Naive thymus-derived CD8-positive, alpha-beta T cell (primary cell): ENCODE measurements around the gene NOXA1. TPM values are rescaled to one million over a fixed set of nuclear protein-coding genes. Genes with fewer than 3 reads are reported as not detected.
A peak's percentile ranks its signal among the peaks of the same experiment; 100 is the strongest.

Experiments used
- ATAC-seq, 2 donors: fragments of 150-1000 bp; cut with Tn5 transposase in 1 of 2; sonication (Bioruptor Pico), chemical (Tn5 transposase) in 1 of 2; 1 replicate in 1 of 2; 2 replicates in 1 of 2; pipeline ENCODE4 v1.10.0; 2021; ENCODE audit warnings: mild to moderate bottlenecking in 2 of 2, moderate library complexity in 2 of 2
- POLR2A ChIA-PET: fragments of 350-600 bp; sonication (Branson Sonifier 250); formaldehyde crosslinking; loops from one replicate; lab custom pipeline; 2021; ENCODE audit warnings: antibody characterized with exemption; lab: Charles Lee
- DNase-seq, 10 donors: peaks; one replicate each; pipeline versions ENCODE4 v3.0.0 to v3.0.0-alpha.2; 2020 to 2022
- H3K27ac Mint-ChIP-seq, 10 donors: one replicate each; pipeline ENCODE4 v1.8.0; 2020 to 2022; ENCODE audit warnings: mild to moderate bottlenecking in 10 of 10, mixed read lengths in 10 of 10, moderate library complexity in 4 of 10, inconsistent platforms in 1 of 10
- H3K27me3 Mint-ChIP-seq, 5 donors: one replicate each; pipeline ENCODE4 v1.8.0; 2021 to 2022; ENCODE audit warnings: mixed read lengths in 5 of 5
- H3K36me3 Mint-ChIP-seq, 3 donors: one replicate each; pipeline ENCODE4 v1.8.0; 2020 to 2022; ENCODE audit warnings: mixed read lengths in 3 of 3, mild to moderate bottlenecking in 2 of 3, inconsistent platforms in 1 of 3
- H3K4me1 Mint-ChIP-seq, 4 donors: one replicate each; pipeline ENCODE4 v1.8.0; 2021 to 2022; ENCODE audit warnings: mixed read lengths in 4 of 4
- H3K4me3 Mint-ChIP-seq, 10 donors: one replicate each; pipeline ENCODE4 v1.8.0; 2020 to 2022; ENCODE audit warnings: mild to moderate bottlenecking in 10 of 10, mixed read lengths in 10 of 10, moderate library complexity in 6 of 10, inconsistent platforms in 1 of 10
- H3K9me3 Mint-ChIP-seq, 9 donors: one replicate each; pipeline ENCODE4 v1.8.0; 2020 to 2022; ENCODE audit warnings: mixed read lengths in 9 of 9, mild to moderate bottlenecking in 3 of 9, inconsistent platforms in 1 of 9, moderate library complexity in 1 of 9
- polyA plus RNA-seq, 3 donors: library from polyadenylated mRNA; unstranded; fragments of 300-500 nt; fragmentation: Illumina TruSeq; gene quantifications; one replicate each; pipeline ENCODE4 v1.2.3, GENCODE V29; 2021
- total RNA-seq, 8 experiments: library from RNA in 2 of 8; stranded (reverse) in 2 of 8; gene quantifications; one replicate each; pipeline ENCODE4 v1.2.3 and lab custom pipeline; 2021 to 2026

NOXA1 gene
- total and polyA plus RNA-seq, 5 experiments from 2014 or later = 0.75 to 4.5 (median 1.1) TPM

- peaks cover 0 to 2% (median 0%) of the 10 kb centered on the region in 3 donors for H3K36me3 Mint-ChIP-seq
- H3K4me3 Mint-ChIP-seq = no peak overlapping the region
- ATAC-seq = no peak
- H3K4me1 Mint-ChIP-seq = peaks cover 5 to 17% (median 12%) of the 10 kb centered on the region in 4 donors
- POLR2A ChIA-PET = no interaction called here
- peak overlapping the region in 4 of 10 donors; percentile 28 to 82 (median 54) for H3K27ac Mint-ChIP-seq
- H3K27me3 Mint-ChIP-seq = no peaks in the 10 kb centered on the region
- no peaks in the 10 kb centered on the region for H3K9me3 Mint-ChIP-seq
- DNase-seq = no peak
Measured at GRCh38 chr9:137390553-137391410, 32.4 kb upstream of the NOXA1 start.

DNA sequence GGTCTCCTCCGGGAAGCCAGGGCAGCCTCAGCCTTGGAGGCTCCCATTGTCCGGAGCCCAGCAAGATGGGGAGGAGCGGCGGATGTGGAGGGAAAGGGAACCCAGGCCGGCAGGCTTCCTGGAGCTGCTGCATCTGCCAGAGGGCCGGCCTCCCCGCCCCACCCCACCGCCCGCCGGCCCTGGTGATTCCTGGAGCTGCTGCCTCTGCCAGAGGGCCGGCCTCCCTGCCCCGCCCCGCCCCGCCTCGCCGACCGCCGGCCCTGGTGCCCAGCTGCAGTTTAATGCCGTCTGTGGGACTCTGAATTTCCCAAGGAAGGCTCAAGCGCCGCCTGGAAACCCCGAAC lies 31.8 kb upstream of the NOXA1 start:
- ATAC-seq = no peak
- POLR2A ChIA-PET = no interaction called here
- H3K36me3 Mint-ChIP-seq = peaks cover 0 to 2% (median 0%) of the 10 kb centered on the region in 3 donors

DNA sequence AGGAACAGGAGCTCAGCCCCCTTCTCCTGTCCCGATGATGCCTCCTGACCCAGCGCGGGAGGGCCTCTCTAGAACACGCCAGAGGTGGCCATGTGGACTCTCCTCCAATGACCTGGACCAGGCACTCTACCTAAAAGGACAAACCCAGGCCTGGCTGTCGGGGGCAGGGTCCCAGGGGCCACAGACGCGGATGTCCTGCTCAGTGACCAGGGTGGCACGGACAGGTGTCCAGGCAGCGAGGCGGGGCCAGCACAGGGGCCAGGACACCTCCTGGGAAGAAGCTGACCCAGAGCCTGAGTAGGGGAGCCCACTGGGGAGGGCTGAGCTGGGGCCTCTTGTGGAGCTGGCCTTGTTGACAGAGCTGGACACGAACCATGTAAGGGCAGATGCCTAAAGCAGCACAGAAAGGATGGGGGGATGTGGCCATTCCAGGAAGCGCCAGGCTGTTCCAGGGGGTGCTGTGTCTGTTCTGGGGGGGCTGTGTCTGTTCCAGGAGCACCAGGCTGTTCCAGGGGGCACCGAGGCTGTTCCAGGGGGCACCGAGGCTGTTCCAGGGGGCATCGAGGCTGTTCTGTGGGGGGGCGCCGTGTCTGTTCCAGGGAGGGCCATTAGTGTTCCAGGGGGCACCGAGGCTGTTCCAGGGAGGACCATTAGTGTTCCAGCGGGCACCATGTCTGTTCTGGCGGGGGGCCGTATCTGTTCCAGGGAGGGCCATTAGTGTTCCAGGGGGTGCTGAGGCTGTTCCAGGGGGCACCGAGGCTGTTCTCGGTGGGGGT lies 30.8 kb upstream of the NOXA1 start:
- DNase-seq (no peak), ATAC-seq (no peak)
- POLR2A ChIA-PET = no interaction called here
- H3K27ac Mint-ChIP-seq = peak overlapping the region in 2 of 10 donors; percentile 40 to 56
- no peaks in the 10 kb centered on the region for H3K27me3 Mint-ChIP-seq
- H3K4me3 Mint-ChIP-seq = no peak overlapping the region
- no peaks in the 10 kb centered on the region for H3K9me3 Mint-ChIP-seq
- peaks cover 0 to 10% (median 4%) of the 10 kb centered on the region in 4 donors for H3K4me1 Mint-ChIP-seq
- H3K36me3 Mint-ChIP-seq = peaks cover 0 to 4% (median 0%) of the 10 kb centered on the region in 3 donors

More for the DNA sequence above, 31.8 kb upstream of the NOXA1 start:
- no peak for DNase-seq
- H3K9me3 Mint-ChIP-seq = no peaks in the 10 kb centered on the region
- H3K27ac Mint-ChIP-seq = no peak overlapping the region
- no peak overlapping the region for H3K4me3 Mint-ChIP-seq
- peaks cover 5 to 15% (median 10%) of the 10 kb centered on the region in 4 donors for H3K4me1 Mint-ChIP-seq
- no peaks in the 10 kb centered on the region for H3K27me3 Mint-ChIP-seq

DNA sequence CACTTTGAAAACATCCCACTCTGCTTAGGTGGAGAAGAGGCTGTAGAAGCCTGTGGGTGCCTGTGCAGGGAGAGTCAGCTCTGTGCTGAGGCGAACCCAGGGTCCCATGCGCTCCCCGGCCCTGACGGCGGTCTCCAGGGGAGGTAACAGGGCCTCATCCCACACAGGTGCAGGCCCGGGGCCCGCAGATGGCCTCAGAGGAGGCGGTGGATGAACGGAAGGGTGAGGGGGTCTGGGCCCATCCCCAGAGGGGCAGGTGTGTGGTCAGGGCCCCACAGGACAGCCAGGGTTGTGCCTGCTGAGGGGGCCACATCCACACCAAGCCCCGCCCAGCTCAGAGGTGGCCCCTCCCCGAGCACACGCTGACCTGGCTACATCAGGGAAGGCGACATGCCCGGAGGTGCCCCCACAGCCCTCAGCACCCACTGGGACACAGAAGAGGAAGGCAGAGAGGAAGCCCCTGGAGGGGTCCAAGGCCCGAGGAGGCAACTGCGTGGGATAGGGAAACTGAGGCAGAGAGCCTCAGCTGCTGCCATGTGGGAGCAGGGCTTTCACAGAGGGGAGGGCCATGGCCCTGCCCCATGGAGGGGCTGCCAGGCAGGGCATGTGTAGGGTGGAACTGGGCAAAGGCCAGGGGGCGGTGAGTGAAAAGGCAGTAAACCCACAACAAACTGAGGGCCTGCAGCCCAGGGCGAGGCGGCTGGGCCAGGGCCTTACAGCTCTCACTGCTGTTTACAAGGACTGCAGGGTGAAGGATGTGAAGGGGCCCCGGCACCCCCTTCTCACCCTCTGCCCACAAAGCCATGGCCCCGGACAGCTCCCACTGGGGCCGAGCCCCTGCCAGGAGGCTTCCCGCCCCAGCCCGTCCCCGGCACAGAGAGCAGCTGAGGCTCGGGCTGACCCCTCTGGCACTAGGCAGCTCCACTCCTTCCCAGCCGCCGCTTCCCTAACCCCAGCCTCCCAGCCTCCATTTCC lies 29.7 kb upstream of the NOXA1 start:
- H3K4me1 Mint-ChIP-seq = peaks cover 0 to 10% (median 0%) of the 10 kb centered on the region in 4 donors
- DNase-seq (no peak), ATAC-seq (no peak)
- no peaks in the 10 kb centered on the region for H3K9me3 Mint-ChIP-seq
- no peak overlapping the region for H3K4me3 Mint-ChIP-seq
- no peaks in the 10 kb centered on the region for H3K27me3 Mint-ChIP-seq
- H3K36me3 Mint-ChIP-seq = peaks cover 0 to 5% (median 0%) of the 10 kb centered on the region in 3 donors
- H3K27ac Mint-ChIP-seq = no peak overlapping the region
- POLR2A ChIA-PET = no interaction called here

DNA sequence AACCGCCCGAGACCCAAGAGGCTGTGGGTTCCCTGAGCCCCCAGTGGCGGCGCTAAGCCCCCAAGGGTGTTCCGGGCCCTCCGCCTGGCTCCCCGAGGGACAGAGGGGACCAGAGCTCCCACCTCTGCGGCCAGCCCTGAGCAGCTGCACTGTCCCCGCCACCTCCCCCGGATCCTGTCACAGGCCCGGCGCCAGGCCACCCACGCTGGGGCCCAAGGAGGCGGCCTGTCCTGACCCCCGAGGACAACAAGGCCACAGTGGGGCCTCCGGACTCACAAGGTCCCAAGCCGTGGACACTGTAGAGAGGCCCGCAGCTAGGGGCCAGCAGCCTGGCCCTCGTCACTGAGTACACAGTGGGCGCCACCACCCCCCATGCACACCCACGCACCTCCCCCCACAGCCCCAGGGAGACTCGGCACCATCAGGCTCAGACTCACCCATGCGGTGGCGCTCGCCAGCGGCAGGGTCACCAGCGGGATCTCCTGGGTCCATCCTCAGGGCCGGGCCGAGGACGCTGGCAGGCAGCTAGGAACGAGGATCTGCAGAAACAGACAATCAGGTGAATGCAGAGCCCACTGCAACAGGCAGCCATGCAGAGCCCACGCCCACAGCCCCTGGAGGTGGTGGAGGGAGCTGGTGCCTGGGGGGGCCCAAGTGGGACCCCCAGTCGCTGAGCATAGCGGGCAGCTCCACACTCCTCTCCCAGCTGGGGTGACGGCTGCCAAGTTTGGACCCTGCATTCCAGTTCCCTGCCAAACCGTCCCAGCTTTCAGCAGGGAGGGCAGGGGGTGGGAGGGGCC lies 28.1 kb upstream of the NOXA1 start:
- no peak for DNase-seq
- Mint-ChIP-seq H3K36me3 (peaks cover 0 to 7% (median 0%) of the 10 kb centered on the region in 3 donors), H3K27me3 (no peaks in the 10 kb centered on the region), H3K4me3 (no peak overlapping the region), H3K27ac (no peak overlapping the region), H3K4me1 (peaks cover 0 to 15% (median 2%) of the 10 kb centered on the region in 4 donors), H3K9me3 (no peaks in the 10 kb centered on the region)
- POLR2A ChIA-PET = interaction anchor here (0.5 kb wide), 1 partner anchor 98 kb away, joined by 3 read pairs; no protein-coding TSS in a partner anchor
- no peak for ATAC-seq

GRCh38 chr9:137395666-137396010 lies 27.6 kb upstream of the NOXA1 start:
- Mint-ChIP-seq H3K27me3 (no peaks in the 10 kb centered on the region), H3K4me1 (peaks cover 0 to 16% (median 2%) of the 10 kb centered on the region in 4 donors), H3K27ac (no peak overlapping the region), H3K36me3 (peaks cover 0 to 7% (median 0%) of the 10 kb centered on the region in 3 donors), H3K4me3 (no peak overlapping the region), H3K9me3 (no peaks in the 10 kb centered on the region)
- DNase-seq = no peak
- ATAC-seq = no peak
- POLR2A ChIA-PET = no interaction called here

DNA sequence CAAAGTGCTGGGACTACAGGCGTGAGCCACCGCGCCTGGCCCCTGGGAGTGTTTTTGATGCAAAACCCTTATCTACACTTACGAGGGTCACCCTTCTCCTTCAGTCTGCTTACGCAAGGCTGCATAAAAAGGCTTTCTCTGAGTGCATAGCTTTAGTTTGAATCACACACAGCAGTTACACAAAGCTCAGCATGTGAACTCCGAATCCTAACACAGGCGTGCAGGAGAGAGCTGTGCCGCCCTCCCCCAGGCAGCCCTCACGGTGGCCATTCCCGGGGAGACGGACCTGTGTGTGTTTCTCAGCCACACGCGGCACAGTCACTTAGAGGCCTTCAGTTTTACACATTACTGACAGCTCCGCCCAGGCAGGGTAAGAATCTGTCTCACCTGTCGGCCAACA lies 27.0 kb upstream of the NOXA1 start:
- POLR2A ChIA-PET = no interaction called here
- Mint-ChIP-seq H3K27ac (no peak overlapping the region), H3K4me1 (peaks cover 0 to 16% (median 2%) of the 10 kb centered on the region in 4 donors), H3K4me3 (no peak overlapping the region), H3K36me3 (peaks cover 0 to 7% (median 0%) of the 10 kb centered on the region in 3 donors), H3K27me3 (no peaks in the 10 kb centered on the region), H3K9me3 (no peaks in the 10 kb centered on the region)
- ATAC-seq = no peak
- DNase-seq = no peak

- no peaks in the 10 kb centered on the region for H3K27me3 Mint-ChIP-seq
Measured at GRCh38 chr9:137396634-137397367, 26.4 kb upstream of the NOXA1 start.

GRCh38 chr9:137397675-137398423 lies 25.3 kb upstream of the NOXA1 start:
- Mint-ChIP-seq H3K27me3 (no peaks in the 10 kb centered on the region), H3K4me3 (no peak overlapping the region), H3K9me3 (no peaks in the 10 kb centered on the region), H3K4me1 (peaks cover 0 to 22% (median 5%) of the 10 kb centered on the region in 4 donors), H3K36me3 (peaks cover 0 to 15% (median 6%) of the 10 kb centered on the region in 3 donors), H3K27ac (peak overlapping the region in 2 of 10 donors; percentile 6 to 68)
- DNase-seq (no peak), ATAC-seq (no peak)
- POLR2A ChIA-PET = no interaction called here

More at GRCh38 chr9:137396634-137397367, 26.4 kb upstream of the NOXA1 start:
- POLR2A ChIA-PET = no interaction called here
- Mint-ChIP-seq H3K9me3 (no peaks in the 10 kb centered on the region), H3K27ac (peak overlapping the region in 1 of 10 donors; percentile 6), H3K36me3 (peaks cover 0 to 7% (median 0%) of the 10 kb centered on the region in 3 donors), H3K4me3 (no peak overlapping the region), H3K4me1 (peaks cover 0 to 16% (median 2%) of the 10 kb centered on the region in 4 donors)
- DNase-seq = no peak
- no peak for ATAC-seq

- H3K27ac Mint-ChIP-seq = peak overlapping the region in 1 of 10 donors; percentile 76
- H3K9me3 Mint-ChIP-seq = no peaks in the 10 kb centered on the region
- POLR2A ChIA-PET = no interaction called here
- ATAC-seq = no peak
- H3K36me3 Mint-ChIP-seq = peaks cover 0 to 15% (median 6%) of the 10 kb centered on the region in 3 donors
- no peak for DNase-seq
- H3K27me3 Mint-ChIP-seq = no peaks in the 10 kb centered on the region
- H3K4me3 Mint-ChIP-seq = no peak overlapping the region
- H3K4me1 Mint-ChIP-seq = peaks cover 0 to 22% (median 5%) of the 10 kb centered on the region in 4 donors
Measured at GRCh38 chr9:137398561-137399468, 24.4 kb upstream of the NOXA1 start.
